Endothelial cell of umbilical vein (primary cell): ENCODE results near the gene LPA. TPM values are rescaled to one million over a fixed set of nuclear protein-coding genes. Genes with fewer than 3 reads are reported as not detected.

Experiments
- BruUV-seq: library from RNA; stranded (reverse); fragments of 400-500 nt; replicated peaks from 2 replicates; lab custom pipeline; 2021; lab: Mats Ljungman, UMichigan
- CTCF ChIA-PET: fragments of 300-600, 350-600 bp; sonication (Branson Sonifier 250); formaldehyde crosslinking; loops from one replicate; lab custom pipeline; 2021; ENCODE audit warnings: antibody characterized with exemption, inconsistent platforms; lab: Charles Lee
- POLR2A ChIA-PET: fragments of 300-600, 350-600 bp; sonication (Branson Sonifier 250); formaldehyde crosslinking; loops from one replicate; lab custom pipeline; 2021; ENCODE audit warnings: antibody characterized with exemption, inconsistent platforms; lab: Charles Lee
- DNase-seq: peaks from one replicate; pipeline ENCODE4 v3.0.0-alpha.2; 2011; ENCODE audit warnings: low read depth, low spot score
- FAIRE-seq: peaks from 2 replicates; lab custom pipeline; 2011; peaks lifted over from hg19 to GRCh38; lab: Jason Lieb, UNC
- H2AFZ ChIP-seq: 2 replicates; pipeline ENCODE4 v1.6.0; 2012; ENCODE audit warnings: low read depth, low read length, control low read depth, inconsistent platforms
- H3K27ac ChIP-seq: 2 replicates; pipeline ENCODE4 v1.5.1; 2011; ENCODE audit warnings: low read depth, mild to moderate bottlenecking, control low read depth, low read length, moderate library complexity; ENCODE audit not compliant: insufficient read depth
- H3K27me3 ChIP-seq, 2 experiments: 2 replicates each; pipeline versions ENCODE4 v1.6.0 to v1.6.1; 2011; ENCODE audit warnings: low read length in 2 of 2, mixed read lengths in 1 of 2; ENCODE audit not compliant: control insufficient read depth in 2 of 2, insufficient read depth in 2 of 2
- H3K36me3 ChIP-seq, 2 experiments: 2 replicates in 1 of 2; 3 replicates in 1 of 2; pipeline ENCODE4 v1.5.1; 2011; ENCODE audit warnings: low read length in 2 of 2, mild to moderate bottlenecking in 1 of 2, moderate library complexity in 1 of 2; ENCODE audit not compliant: control insufficient read depth in 2 of 2, insufficient read depth in 2 of 2; ENCODE audit errors: extremely low read depth in 1 of 2
- H3K4me1 ChIP-seq: 3 replicates; pipeline ENCODE4 v1.5.1; 2011; ENCODE audit warnings: mild to moderate bottlenecking, low read length; ENCODE audit not compliant: control insufficient read depth, insufficient read depth; ENCODE audit errors: extremely low read depth
- H3K4me2 ChIP-seq: 2 replicates; pipeline ENCODE4 v1.6.1; 2011; ENCODE audit warnings: low read length, control low read depth, mixed read lengths; ENCODE audit not compliant: insufficient read depth
- H3K4me3 ChIP-seq, 3 experiments: fragments of 200-600 bp in 1 of 3; sonication (generic), shearing (Covaris generic) in 1 of 3; replicated peaks in 1 of 3; 2 replicates each; pipeline ENCODE4 v1.5.1; 2011 to 2016; ENCODE audit warnings: control low read depth in 3 of 3, low read length in 3 of 3, mild to moderate bottlenecking in 2 of 3, inconsistent platforms in 1 of 3, low read depth in 1 of 3, moderate library complexity in 1 of 3; ENCODE audit not compliant: insufficient read depth in 1 of 3
- H3K79me2 ChIP-seq: 2 replicates; pipeline ENCODE4 v1.6.0; 2012; ENCODE audit warnings: low read length, inconsistent platforms; ENCODE audit not compliant: control insufficient read depth, insufficient read depth
- H3K9ac ChIP-seq: replicated peaks from 2 replicates; pipeline ENCODE3; 2011; ENCODE audit warnings: low read length, control low read depth; ENCODE audit not compliant: insufficient read depth; ENCODE audit errors: extremely low read depth
- H3K9me1 ChIP-seq: replicated peaks from 3 replicates; pipeline ENCODE4 v1.6.0; 2011; ENCODE audit warnings: mild to moderate bottlenecking, low read length; ENCODE audit not compliant: control insufficient read depth, insufficient read depth; ENCODE audit errors: extremely low read depth
- H3K9me3 ChIP-seq: replicated peaks from 2 replicates; pipeline ENCODE4 v1.5.1; 2012; ENCODE audit warnings: low read length, inconsistent platforms; ENCODE audit not compliant: control insufficient read depth, insufficient read depth
- H4K20me1 ChIP-seq: replicated peaks from 2 replicates; pipeline ENCODE3; 2011; ENCODE audit warnings: mild to moderate bottlenecking, low read length; ENCODE audit not compliant: control insufficient read depth, insufficient read depth; ENCODE audit errors: extremely low read depth
- EZH2 ChIP-seq: IDR thresholded peaks from 2 replicates; pipeline ENCODE4 v1.6.1; 2012; ENCODE audit warnings: borderline replicate concordance, low read depth, mild to moderate bottlenecking, moderate library complexity, low read length, inconsistent platforms; ENCODE audit not compliant: severe bottlenecking
- FOS ChIP-seq: IDR thresholded peaks from 2 replicates; pipeline ENCODE4 v1.6.1; 2011; ENCODE audit warnings: mild to moderate bottlenecking, low read length, moderate library complexity, borderline replicate concordance; ENCODE audit not compliant: insufficient read depth
- GATA2 ChIP-seq: IDR thresholded peaks from 2 replicates; pipeline ENCODE4 v1.7.0; 2011; ENCODE audit warnings: low read depth, mild to moderate bottlenecking, moderate library complexity, mixed read lengths, low read length; ENCODE audit not compliant: insufficient read length, insufficient read depth
- JUN ChIP-seq: IDR thresholded peaks from 2 replicates; pipeline ENCODE4 v1.6.1; 2011; ENCODE audit warnings: borderline replicate concordance, low read depth; ENCODE audit not compliant: insufficient read length, insufficient read depth
- MYC ChIP-seq: IDR thresholded peaks from one replicate; pipeline ENCODE4 v1.6.1; 2011; ENCODE audit warnings: mild to moderate bottlenecking, low read depth, low read length
- POLR2A ChIP-seq: IDR thresholded peaks from 2 replicates; pipeline ENCODE4 v1.6.1; 2012; ENCODE audit warnings: low read depth, mild to moderate bottlenecking, control low read depth, low read length
- POLR2AphosphoS5 ChIP-seq: IDR thresholded peaks from 2 replicates; pipeline ENCODE4 v1.6.1; 2012; ENCODE audit warnings: low read depth, mild to moderate bottlenecking, control low read depth, low read length, moderate library complexity; ENCODE audit not compliant: insufficient read depth
- dilution Hi-C: fragments of 300-500 bp; cut with MboI; formaldehyde crosslinking; loops from one replicate; pipeline ENCODE4 v1.15.0; 2019; ENCODE audit warnings: low sequenced_read_pairs; ENCODE audit not compliant: extremely low pct_ligation_motif_present
- intact Hi-C: fragments of 100-400 bp; cut with micrococcal nuclease; formaldehyde crosslinking; loops from one replicate; pipeline ENCODE4 v1.10.0; 2022
- polyA plus RNA-seq, 4 experiments: library from polyadenylated mRNA; depleted of rRNA in 3 of 4; stranded (reverse) in 3 of 4; unstranded in 1 of 4; fragments of >200 nt; gene quantifications; 2 replicates each; pipeline versions ENCODE4 v1.2.1 to v1.2.3, GENCODE V29; 2011 to 2012; ENCODE audit warnings: missing spikeins in 1 of 4
- total RNA-seq: library from RNA; stranded (reverse); gene quantifications from 2 replicates; pipeline ENCODE4 v1.2.3, GENCODE V29; 2021
- TF ChIP-seq, protein P1 (sequence below): IDR thresholded peaks from 2 replicates; pipeline ENCODE4 v1.6.1; 2011; ENCODE audit not compliant: insufficient read depth, insufficient read length
- TF ChIP-seq, protein P2 (sequence below), 2 donors: IDR thresholded peaks; 1 replicate in 1 of 2; 2 replicates in 1 of 2; pipeline ENCODE4 v1.5.1; 2011; ENCODE audit warnings: low read length in 2 of 2, mild to moderate bottlenecking in 2 of 2, moderate library complexity in 2 of 2, control low read depth in 1 of 2, inconsistent platforms in 1 of 2, low read depth in 1 of 2; ENCODE audit not compliant: insufficient read depth in 1 of 2; ENCODE audit errors: extremely low read depth in 1 of 2

The LPA gene
- total and polyA plus RNA-seq, 2 donors (not counting 3 experiments of a cell fraction or from before 2014, with no cell fraction given), result not detected

DNA sequence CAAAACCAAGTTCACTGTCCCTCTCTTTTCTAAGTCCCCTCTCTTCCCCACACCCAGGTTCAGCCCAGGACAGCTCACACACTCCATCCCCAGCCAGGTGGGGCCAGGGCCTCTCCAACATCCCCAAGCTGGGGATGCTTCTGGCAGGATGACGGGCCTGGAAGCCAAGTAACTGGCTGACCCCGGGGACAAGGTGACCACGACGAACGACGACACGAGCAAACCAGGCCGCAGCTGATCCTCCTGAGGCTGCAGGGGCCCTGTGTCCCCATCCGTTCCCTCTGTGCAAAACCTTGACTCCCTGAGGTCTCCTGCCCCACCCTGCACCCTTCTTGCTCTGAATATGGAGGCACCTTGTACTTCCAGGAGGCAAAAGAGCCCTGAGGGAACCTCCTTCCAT lies 26.4 kb upstream of the LPA start:
- intact Hi-C loops (no loop called here), dilution Hi-C loops (no loop called here)
- Histone ChIP-seq H3K4me3 (no peak overlapping the region), H3K9me3 (peaks cover 3% of the 10 kb centered on the region), H2AFZ (no peak overlapping the region), H4K20me1 (no peaks in the 10 kb centered on the region), H3K27me3 (no peaks in the 10 kb centered on the region), H3K4me2 (no peak overlapping the region), H3K4me1 (no peaks in the 10 kb centered on the region), H3K9ac (no peak overlapping the region), H3K79me2 (no peaks in the 10 kb centered on the region), H3K27ac (no peak overlapping the region), H3K36me3 (no peaks in the 10 kb centered on the region), H3K9me1 (no peaks in the 10 kb centered on the region)
- ChIA-PET CTCF (no interaction called here), POLR2A (no interaction called here)
- no TSS peak for BruUV-seq
- no peak for FAIRE-seq
- DNase-seq, result no peak
- no peak for TF ChIP-seq EZH2
- TF ChIP-seq FOS, result no peak
- TF ChIP-seq POLR2AphosphoS5, result no peak
- TF ChIP-seq GATA2, result no peak
- TF ChIP-seq POLR2A, result no peak
- TF ChIP-seq, protein P1, sequence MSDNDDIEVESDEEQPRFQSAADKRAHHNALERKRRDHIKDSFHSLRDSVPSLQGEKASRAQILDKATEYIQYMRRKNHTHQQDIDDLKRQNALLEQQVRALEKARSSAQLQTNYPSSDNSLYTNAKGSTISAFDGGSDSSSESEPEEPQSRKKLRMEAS, result no peak
- no peak for TF ChIP-seq MYC
- TF ChIP-seq, protein P2, sequence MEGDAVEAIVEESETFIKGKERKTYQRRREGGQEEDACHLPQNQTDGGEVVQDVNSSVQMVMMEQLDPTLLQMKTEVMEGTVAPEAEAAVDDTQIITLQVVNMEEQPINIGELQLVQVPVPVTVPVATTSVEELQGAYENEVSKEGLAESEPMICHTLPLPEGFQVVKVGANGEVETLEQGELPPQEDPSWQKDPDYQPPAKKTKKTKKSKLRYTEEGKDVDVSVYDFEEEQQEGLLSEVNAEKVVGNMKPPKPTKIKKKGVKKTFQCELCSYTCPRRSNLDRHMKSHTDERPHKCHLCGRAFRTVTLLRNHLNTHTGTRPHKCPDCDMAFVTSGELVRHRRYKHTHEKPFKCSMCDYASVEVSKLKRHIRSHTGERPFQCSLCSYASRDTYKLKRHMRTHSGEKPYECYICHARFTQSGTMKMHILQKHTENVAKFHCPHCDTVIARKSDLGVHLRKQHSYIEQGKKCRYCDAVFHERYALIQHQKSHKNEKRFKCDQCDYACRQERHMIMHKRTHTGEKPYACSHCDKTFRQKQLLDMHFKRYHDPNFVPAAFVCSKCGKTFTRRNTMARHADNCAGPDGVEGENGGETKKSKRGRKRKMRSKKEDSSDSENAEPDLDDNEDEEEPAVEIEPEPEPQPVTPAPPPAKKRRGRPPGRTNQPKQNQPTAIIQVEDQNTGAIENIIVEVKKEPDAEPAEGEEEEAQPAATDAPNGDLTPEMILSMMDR (IDR thresholded peaks at IDR 0.05; ENCODE audit: extremely low read depth in 1 of 2, insufficient read depth in 1 of 2, low read depth in 1 of 2, low read length in 2 of 2), result no peak
- no peak for TF ChIP-seq JUN
